Measurements from ENCODE around the gene CRYGC. TPM values are rescaled to one million over a fixed set of nuclear protein-coding genes. Genes with fewer than 3 reads are reported as not detected.

The CRYGC gene
- total and polyA plus RNA-seq, 2 of the 13 experiments (the other 11 are each of a cell fraction or from before 2014, with no cell fraction given), result 0.20 to 0.27 TPM

- TF ChIP-seq, protein P1, sequence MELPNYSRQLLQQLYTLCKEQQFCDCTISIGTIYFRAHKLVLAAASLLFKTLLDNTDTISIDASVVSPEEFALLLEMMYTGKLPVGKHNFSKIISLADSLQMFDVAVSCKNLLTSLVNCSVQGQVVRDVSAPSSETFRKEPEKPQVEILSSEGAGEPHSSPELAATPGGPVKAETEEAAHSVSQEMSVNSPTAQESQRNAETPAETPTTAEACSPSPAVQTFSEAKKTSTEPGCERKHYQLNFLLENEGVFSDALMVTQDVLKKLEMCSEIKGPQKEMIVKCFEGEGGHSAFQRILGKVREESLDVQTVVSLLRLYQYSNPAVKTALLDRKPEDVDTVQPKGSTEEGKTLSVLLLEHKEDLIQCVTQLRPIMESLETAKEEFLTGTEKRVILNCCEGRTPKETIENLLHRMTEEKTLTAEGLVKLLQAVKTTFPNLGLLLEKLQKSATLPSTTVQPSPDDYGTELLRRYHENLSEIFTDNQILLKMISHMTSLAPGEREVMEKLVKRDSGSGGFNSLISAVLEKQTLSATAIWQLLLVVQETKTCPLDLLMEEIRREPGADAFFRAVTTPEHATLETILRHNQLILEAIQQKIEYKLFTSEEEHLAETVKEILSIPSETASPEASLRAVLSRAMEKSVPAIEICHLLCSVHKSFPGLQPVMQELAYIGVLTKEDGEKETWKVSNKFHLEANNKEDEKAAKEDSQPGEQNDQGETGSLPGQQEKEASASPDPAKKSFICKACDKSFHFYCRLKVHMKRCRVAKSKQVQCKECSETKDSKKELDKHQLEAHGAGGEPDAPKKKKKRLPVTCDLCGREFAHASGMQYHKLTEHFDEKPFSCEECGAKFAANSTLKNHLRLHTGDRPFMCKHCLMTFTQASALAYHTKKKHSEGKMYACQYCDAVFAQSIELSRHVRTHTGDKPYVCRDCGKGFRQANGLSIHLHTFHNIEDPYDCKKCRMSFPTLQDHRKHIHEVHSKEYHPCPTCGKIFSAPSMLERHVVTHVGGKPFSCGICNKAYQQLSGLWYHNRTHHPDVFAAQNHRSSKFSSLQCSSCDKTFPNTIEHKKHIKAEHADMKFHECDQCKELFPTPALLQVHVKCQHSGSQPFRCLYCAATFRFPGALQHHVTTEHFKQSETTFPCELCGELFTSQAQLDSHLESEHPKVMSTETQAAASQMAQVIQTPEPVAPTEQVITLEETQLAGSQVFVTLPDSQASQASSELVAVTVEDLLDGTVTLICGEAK (IDR thresholded peaks at IDR 0.05), result no peak
- TF ChIP-seq, protein P1 (CRISPR knock-in tag; IDR thresholded peaks at IDR 0.05), result no peak; the same call in none of the 2 replicates
- TF ChIP-seq, protein P2, sequence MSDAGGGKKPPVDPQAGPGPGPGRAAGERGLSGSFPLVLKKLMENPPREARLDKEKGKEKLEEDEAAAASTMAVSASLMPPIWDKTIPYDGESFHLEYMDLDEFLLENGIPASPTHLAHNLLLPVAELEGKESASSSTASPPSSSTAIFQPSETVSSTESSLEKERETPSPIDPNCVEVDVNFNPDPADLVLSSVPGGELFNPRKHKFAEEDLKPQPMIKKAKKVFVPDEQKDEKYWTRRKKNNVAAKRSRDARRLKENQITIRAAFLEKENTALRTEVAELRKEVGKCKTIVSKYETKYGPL (CRISPR knock-in tag; IDR thresholded peaks at IDR 0.05), result peak; percentile 94
- TF ChIP-seq SNRNP70 (IDR thresholded peaks at IDR 0.05; ENCODE audit: low read depth, low read length), result no peak
- no peak for TF ChIP-seq YEATS2 (CRISPR knock-in tag; IDR thresholded peaks at IDR 0.05; ENCODE audit: borderline replicate concordance)
- no peak for TF ChIP-seq ZNF3 (CRISPR knock-in tag; IDR thresholded peaks at IDR 0.05)
- TF ChIP-seq RAD51 (IDR thresholded peaks at IDR 0.05; ENCODE audit: borderline replicate concordance), result no peak
- peak; percentile 85 for TF ChIP-seq HDAC2 (CRISPR knock-in tag; IDR thresholded peaks at IDR 0.05)
- TF ChIP-seq ZSCAN21 (CRISPR knock-in tag; IDR thresholded peaks at IDR 0.05; ENCODE audit: borderline replicate concordance), result no peak
- no peak for TF ChIP-seq IKZF4 (CRISPR knock-in tag; IDR thresholded peaks at IDR 0.05; ENCODE audit: borderline replicate concordance, low read depth, not compliant biosample characterization)
- no peak for TF ChIP-seq SIN3A (IDR thresholded peaks at IDR 0.05; ENCODE audit: borderline replicate concordance, low read depth, low read length)
- no peak for TF ChIP-seq NFE2 (CRISPR knock-in tag; IDR thresholded peaks at IDR 0.05)
- TF ChIP-seq MXD4 (CRISPR knock-in tag; IDR thresholded peaks at IDR 0.05), result 0 out of 2 replicates have a peak, but pooled peaks have one; percentile 37
- no peak for TF ChIP-seq ZFP36 (IDR thresholded peaks at IDR 0.05; ENCODE audit: borderline replicate concordance, low read depth, low read length, partially characterized antibody)
- peak; percentile 96 for TF ChIP-seq ZNF614 (CRISPR knock-in tag; IDR thresholded peaks at IDR 0.05; ENCODE audit: borderline replicate concordance)
- peak; percentile 58 for TF ChIP-seq CEBPG (CRISPR knock-in tag; IDR thresholded peaks at IDR 0.05)
- TF ChIP-seq KDM2A (CRISPR knock-in tag; IDR thresholded peaks at IDR 0.05; ENCODE audit: borderline replicate concordance, low read depth), result peak; percentile 37
- no peak for TF ChIP-seq ZNF839 (CRISPR knock-in tag; IDR thresholded peaks at IDR 0.05; ENCODE audit: borderline replicate concordance)
- peak; percentile 89 for TF ChIP-seq TBX2 (CRISPR knock-in tag; IDR thresholded peaks at IDR 0.05; ENCODE audit: borderline replicate concordance)
- no peak for TF ChIP-seq NFE2L2 (IDR thresholded peaks at IDR 0.05; ENCODE audit: low read length)
- TF ChIP-seq ZNF329 (CRISPR knock-in tag; IDR thresholded peaks at IDR 0.05; ENCODE audit: low read depth), result no peak
Observed at GRCh38 chr2:208135794-208136715, 6.4 kb upstream of the CRYGC start (continued).

Measured in HepG2 (cell line).